Measurements from ENCODE around the gene IQSEC3.

The IQSEC3 gene

GRCh38 chr12:205026-205425 is 138.5 kb downstream of the IQSEC3 start:
- no peak for DNase-seq (ENCODE audit: low read depth)
- no peak for TF ChIP-seq CTCF (IDR thresholded peaks at IDR 0.05; ENCODE audit: low read length, missing control alignments)
- no peak overlapping the region for H3K4me3 ChIP-seq (replicated peaks; ENCODE audit: low read depth, low read length)

GRCh38 chr12:206746-207440 is 140.3 kb downstream of the IQSEC3 start:
- TF ChIP-seq CTCF (IDR thresholded peaks at IDR 0.05; ENCODE audit: low read length, missing control alignments) = no peak
- DNase-seq (ENCODE audit: low read depth) = no peak
- H3K4me3 ChIP-seq (replicated peaks; ENCODE audit: low read depth, low read length) = no peak overlapping the region

- H3K4me3 ChIP-seq (replicated peaks; ENCODE audit: low read depth, low read length) = no peak overlapping the region
- no peak for DNase-seq (ENCODE audit: low read depth)
- no peak for TF ChIP-seq CTCF (IDR thresholded peaks at IDR 0.05; ENCODE audit: low read length, missing control alignments)
Observed at GRCh38 chr12:207804-208203, 141.2 kb downstream of the IQSEC3 start.

- no peak for DNase-seq (ENCODE audit: low read depth)
- no peak for TF ChIP-seq CTCF (IDR thresholded peaks at IDR 0.05; ENCODE audit: low read length, missing control alignments)
- no peak overlapping the region for H3K4me3 ChIP-seq (replicated peaks; ENCODE audit: low read depth, low read length)
Observed at GRCh38 chr12:208813-209212, 142.2 kb downstream of the IQSEC3 start.

- DNase-seq (ENCODE audit: low read depth) = no peak
- no peak overlapping the region for H3K4me3 ChIP-seq (replicated peaks; ENCODE audit: low read depth, low read length)
- TF ChIP-seq CTCF (IDR thresholded peaks at IDR 0.05; ENCODE audit: low read length, missing control alignments) = no peak
Observed at GRCh38 chr12:209246-209645, 142.7 kb downstream of the IQSEC3 start.

GRCh38 chr12:209851-210250 is 143.3 kb downstream of the IQSEC3 start:
- DNase-seq (ENCODE audit: low read depth) = no peak
- TF ChIP-seq CTCF (IDR thresholded peaks at IDR 0.05; ENCODE audit: low read length, missing control alignments) = no peak

More at GRCh38 chr12:209851-210250, 143.3 kb downstream of the IQSEC3 start:
- no peak overlapping the region for H3K4me3 ChIP-seq (replicated peaks; ENCODE audit: low read depth, low read length)
